WTC11 (cell line): ENCODE data around the gene DSE. TPM values are rescaled to one million over a fixed set of nuclear protein-coding genes. Genes with fewer than 3 reads are reported as not detected.
A peak's percentile ranks its signal among the peaks of the same experiment; 100 is the strongest.

ENCODE experiments used
- ATAC-seq: fragments of 200-7000 bp; cut with Tn5 transposase; 2 replicates; pipeline ENCODE4 v1.10.0; 2021; ENCODE audit warnings: mild to moderate bottlenecking, moderate library complexity
- CTCF ChIA-PET: fragments of 300-600 bp; sonication (Branson Sonifier 250); formaldehyde crosslinking; loops from one replicate; lab custom pipeline; 2021; ENCODE audit warnings: antibody characterized with exemption; lab: Charles Lee
- POLR2A ChIA-PET: fragments of 350-600 bp; sonication (Branson Sonifier 250); formaldehyde crosslinking; loops from one replicate; lab custom pipeline; 2021; ENCODE audit warnings: antibody characterized with exemption; lab: Charles Lee
- DNase-seq: peaks from one replicate; pipeline ENCODE4 v3.0.0; 2021; ENCODE audit warnings: low spot score
- H3K27ac Mint-ChIP-seq: 2 replicates; pipeline ENCODE4 v1.8.0; 2021; ENCODE audit warnings: mixed read lengths
- H3K27me3 Mint-ChIP-seq: 2 replicates; pipeline ENCODE4 v1.8.0; 2021; ENCODE audit warnings: low read depth, mild to moderate bottlenecking, moderate library complexity, mixed read lengths
- H3K36me3 Mint-ChIP-seq: 2 replicates; pipeline ENCODE4 v1.8.0; 2021; ENCODE audit warnings: mixed read lengths
- H3K4me1 Mint-ChIP-seq: 2 replicates; pipeline ENCODE4 v1.8.0; 2022; ENCODE audit warnings: mixed read lengths
- H3K4me3 Mint-ChIP-seq: 2 replicates; pipeline ENCODE4 v1.8.0; 2021; ENCODE audit warnings: mild to moderate bottlenecking, moderate library complexity, mixed read lengths
- H3K9me3 Mint-ChIP-seq: 2 replicates; pipeline ENCODE4 v1.8.0; 2021; ENCODE audit warnings: mixed read lengths
- E2F4 ChIP-seq: sonication (generic); formaldehyde crosslinking; IDR thresholded peaks from 2 replicates; pipeline ENCODE4 v1.8.1; 2022; ENCODE audit warnings: low read depth, mild to moderate bottlenecking, moderate library complexity, missing genetic modification reagents, borderline replicate concordance
- E2F5 ChIP-seq: sonication (generic); formaldehyde crosslinking; IDR thresholded peaks from 2 replicates; pipeline ENCODE4 v1.8.1; 2022; ENCODE audit warnings: mild to moderate bottlenecking, moderate library complexity, missing genetic modification reagents
- FOXP4 ChIP-seq: sonication (generic); formaldehyde crosslinking; IDR thresholded peaks from 2 replicates; pipeline ENCODE4 v1.8.0; 2022; ENCODE audit warnings: mild to moderate bottlenecking, missing genetic modification reagents
- MAX ChIP-seq: sonication (generic); formaldehyde crosslinking; IDR thresholded peaks from 2 replicates; pipeline ENCODE4 v1.8.0; 2022; ENCODE audit warnings: mild to moderate bottlenecking, missing genetic modification reagents
- MLX ChIP-seq: sonication (generic); formaldehyde crosslinking; IDR thresholded peaks from 2 replicates; pipeline ENCODE4 v1.8.1; 2023; ENCODE audit warnings: mild to moderate bottlenecking, missing genetic modification reagents, moderate library complexity
- MYBL2 ChIP-seq: sonication (generic); formaldehyde crosslinking; IDR thresholded peaks from 2 replicates; pipeline ENCODE4 v1.8.1; 2023; ENCODE audit warnings: mild to moderate bottlenecking, moderate library complexity, missing genetic modification reagents
- NFE2L1 ChIP-seq: sonication (generic); formaldehyde crosslinking; IDR thresholded peaks from 2 replicates; pipeline ENCODE4 v1.8.1; 2023; ENCODE audit warnings: missing genetic modification reagents
- NFYB ChIP-seq: sonication (generic); formaldehyde crosslinking; conservative IDR thresholded peaks from 2 replicates; pipeline ENCODE4 v1.8.0; 2022; ENCODE audit warnings: low read depth, missing genetic modification reagents
- NR2C2 ChIP-seq: sonication (generic); formaldehyde crosslinking; IDR thresholded peaks from 2 replicates; pipeline ENCODE4 v1.8.0; 2022; ENCODE audit warnings: mild to moderate bottlenecking, missing genetic modification reagents
- NR3C1 ChIP-seq: sonication (generic); formaldehyde crosslinking; conservative IDR thresholded peaks from 2 replicates; pipeline ENCODE4 v1.8.1; 2023; ENCODE audit warnings: low read depth, mild to moderate bottlenecking, missing genetic modification reagents
- PRDM15 ChIP-seq: sonication (generic); formaldehyde crosslinking; IDR thresholded peaks from 2 replicates; pipeline ENCODE4 v1.8.0; 2022; ENCODE audit warnings: missing genetic modification reagents
- RELA ChIP-seq: sonication (generic); formaldehyde crosslinking; IDR thresholded peaks from 2 replicates; pipeline ENCODE4 v1.8.1; 2022; ENCODE audit warnings: missing genetic modification reagents, mild to moderate bottlenecking, borderline replicate concordance
- STAT6 ChIP-seq: sonication (generic); formaldehyde crosslinking; conservative IDR thresholded peaks from 2 replicates; pipeline ENCODE4 v1.8.1; 2023; ENCODE audit warnings: mild to moderate bottlenecking, low read depth, missing genetic modification reagents, moderate library complexity
- ZNF232 ChIP-seq: sonication (generic); formaldehyde crosslinking; IDR thresholded peaks from 2 replicates; pipeline ENCODE4 v1.8.0; 2022; ENCODE audit warnings: mild to moderate bottlenecking, missing genetic modification reagents
- total RNA-seq: library from RNA; stranded (reverse); gene quantifications from 3 replicates; pipeline ENCODE4 v1.2.3, GENCODE V29; 2021

DSE gene
- total RNA-seq, 1 experiment from 2014 or later, result 78.3 TPM

GRCh38 chr6:116379764-116380163 is 9.0 kb downstream of the DSE start (continued):
- no peak for TF ChIP-seq MLX (CRISPR knock-in tag)
- no peak for TF ChIP-seq MAX (CRISPR knock-in tag)
- TF ChIP-seq STAT6 (CRISPR knock-in tag), result no peak
- no peak for TF ChIP-seq NR3C1 (CRISPR knock-in tag)
- TF ChIP-seq MYBL2, result no peak
- no peak for TF ChIP-seq ZNF232
- no peak for TF ChIP-seq NFE2L1 (CRISPR knock-in tag)
- TF ChIP-seq NR2C2 (CRISPR knock-in tag), result no peak

- DNase-seq (no peak), ATAC-seq (no peak)
- peak overlapping the region; percentile 50; the same call in 1 of the 2 replicates for H3K27ac Mint-ChIP-seq
- peaks cover 60% of the 10 kb centered on the region for H3K4me1 Mint-ChIP-seq
- H3K4me3 Mint-ChIP-seq, result no peak overlapping the region
- no peaks in the 10 kb centered on the region for H3K9me3 Mint-ChIP-seq
- no peaks in the 10 kb centered on the region for H3K27me3 Mint-ChIP-seq
- ChIA-PET CTCF (interaction anchor here (1.8 kb wide), 1 partner anchor 92 kb away, joined by 7 read pairs; no protein-coding TSS in a partner anchor), POLR2A (no interaction called here)
- TF ChIP-seq E2F4 (CRISPR knock-in tag) (no peak), PRDM15 (CRISPR knock-in tag) (no peak), E2F5 (no peak), FOXP4 (no peak), NFYB (CRISPR knock-in tag) (no peak), RELA (CRISPR knock-in tag) (no peak)
- H3K36me3 Mint-ChIP-seq, result 0 out of 2 replicates have a peak, but pooled peaks cover 1% of the 10 kb centered on the region
These were observed 9.6 kb downstream of the DSE start for GRCh38 chr6:116380346-116380745.
